Fibroblast of lung (primary cell): ENCODE measurements around the gene NEO1. TPM values are rescaled to one million over a fixed set of nuclear protein-coding genes. Genes with fewer than 3 reads are reported as not detected.

Source experiments
- DNase-seq, 2 donors: peaks; one replicate each; pipeline versions ENCODE4 v3.0.0 to v3.0.0-alpha.2; 2010; ENCODE audit warnings: low read depth in 2 of 2
- H2AFZ ChIP-seq: 2 replicates; pipeline ENCODE4 v1.5.1; 2012; ENCODE audit warnings: low read length, control low read depth, inconsistent platforms
- H3K27ac ChIP-seq: 2 replicates; pipeline ENCODE4 v1.5.1; 2011; ENCODE audit warnings: low read length, control low read depth; ENCODE audit not compliant: insufficient read depth
- H3K27me3 ChIP-seq: 2 replicates; pipeline ENCODE4 v1.5.1; 2011; ENCODE audit warnings: mild to moderate bottlenecking, low read length; ENCODE audit not compliant: control insufficient read depth, insufficient read depth
- H3K36me3 ChIP-seq: 2 replicates; pipeline ENCODE4 v1.5.1; 2011; ENCODE audit warnings: low read length; ENCODE audit not compliant: control insufficient read depth, insufficient read depth
- H3K4me1 ChIP-seq: 2 replicates; pipeline ENCODE4 v1.5.1; 2011; ENCODE audit warnings: low read length; ENCODE audit not compliant: control insufficient read depth, insufficient read depth; ENCODE audit errors: extremely low read depth
- H3K4me2 ChIP-seq: 2 replicates; pipeline ENCODE4 v1.5.1; 2011; ENCODE audit warnings: low read length, control low read depth; ENCODE audit not compliant: insufficient read depth; ENCODE audit errors: extremely low read depth
- H3K4me3 ChIP-seq, 4 experiments: fragments of 200-600 bp in 1 of 4; sonication (generic) in 1 of 4; replicated peaks in 1 of 4; 2 replicates each; pipeline ENCODE4 v1.5.1; 2011 to 2016; ENCODE audit warnings: low read length in 4 of 4, low read depth in 3 of 4, mild to moderate bottlenecking in 3 of 4, control low read depth in 2 of 4, inconsistent platforms in 1 of 4, mixed read lengths in 1 of 4; ENCODE audit not compliant: insufficient read depth in 1 of 4; ENCODE audit errors: control extremely low read depth in 1 of 4
- H3K79me2 ChIP-seq: 2 replicates; pipeline ENCODE4 v1.5.1; 2012; ENCODE audit warnings: mild to moderate bottlenecking, low read length, inconsistent platforms; ENCODE audit not compliant: control insufficient read depth, insufficient read depth
- H3K9ac ChIP-seq: 2 replicates; pipeline ENCODE4 v1.5.1; 2011; ENCODE audit warnings: mild to moderate bottlenecking, low read length, control low read depth; ENCODE audit not compliant: insufficient read depth
- H3K9me3 ChIP-seq: 2 replicates; pipeline ENCODE4 v1.5.1; 2012; ENCODE audit warnings: low read depth, low read length; ENCODE audit not compliant: control insufficient read depth, insufficient read depth
- H4K20me1 ChIP-seq: 2 replicates; pipeline ENCODE4 v1.5.1; 2011; ENCODE audit warnings: low read length; ENCODE audit not compliant: control insufficient read depth, insufficient read depth; ENCODE audit errors: extremely low read depth
- CTCF ChIP-seq, 2 donors: IDR thresholded peaks in 1 of 2; conservative IDR thresholded peaks in 1 of 2; 1 replicate in 1 of 2; 2 replicates in 1 of 2; pipeline ENCODE4 v1.5.1; 2011 to 2012; ENCODE audit warnings: low read length in 2 of 2, control low read depth in 1 of 2, inconsistent platforms in 1 of 2, low read depth in 1 of 2, mild to moderate bottlenecking in 1 of 2
- EZH2 ChIP-seq: IDR thresholded peaks from 2 replicates; pipeline ENCODE4 v1.5.1; 2012; ENCODE audit warnings: low read length, control low read depth, mild to moderate bottlenecking; ENCODE audit errors: missing control alignments
- polyA plus RNA-seq, 2 donors: library from polyadenylated mRNA; depleted of rRNA in 1 of 2; stranded (reverse) in 1 of 2; unstranded in 1 of 2; fragments of >200 nt; gene quantifications; 2 replicates each; pipeline ENCODE4 v1.2.1, GENCODE V29; 2011 to 2012; ENCODE audit warnings: missing spikeins in 1 of 2
- total RNA-seq: library from RNA; depleted of rRNA; stranded (reverse); fragments of >200 nt; gene quantifications from 2 replicates; pipeline ENCODE4 v1.2.1, GENCODE V29; 2014

NEO1 gene
- total and polyA plus RNA-seq, 2 donors (not counting 1 experiment from before 2014, with no cell fraction given) = 6.2 to 19.3 TPM

GRCh38 chr15:73048624-73049295, 3.5 kb upstream of the NEO1 start:
- no peaks in the 10 kb centered on the region for H3K36me3 ChIP-seq
- H3K9me3 ChIP-seq = no peaks in the 10 kb centered on the region
- H4K20me1 ChIP-seq = no peaks in the 10 kb centered on the region
- no peak for TF ChIP-seq EZH2
- no peak for TF ChIP-seq CTCF (conservative IDR thresholded peaks at IDR 0.05 in 1 of 2, IDR thresholded peaks at IDR 0.05 in 1 of 2; ENCODE audit: low read depth in 1 of 2, low read length in 2 of 2)
- no peak for DNase-seq
- H3K27ac ChIP-seq = no peak overlapping the region
- H3K4me3 ChIP-seq = no peak overlapping the region
- H3K27me3 ChIP-seq = no peaks in the 10 kb centered on the region
- no peak overlapping the region for H2AFZ ChIP-seq
- H3K4me2 ChIP-seq = no peak overlapping the region
- H3K9ac ChIP-seq = no peak overlapping the region
- H3K4me1 ChIP-seq = no peaks in the 10 kb centered on the region
- no peaks in the 10 kb centered on the region for H3K79me2 ChIP-seq

- no peak for DNase-seq
- Histone ChIP-seq H3K27ac (no peak overlapping the region), H3K9me3 (no peaks in the 10 kb centered on the region), H3K9ac (no peak overlapping the region), H3K4me1 (no peaks in the 10 kb centered on the region), H3K4me2 (no peak overlapping the region), H3K27me3 (no peaks in the 10 kb centered on the region), H3K4me3 (no peak overlapping the region), H4K20me1 (no peaks in the 10 kb centered on the region), H2AFZ (no peak overlapping the region), H3K36me3 (no peaks in the 10 kb centered on the region), H3K79me2 (no peaks in the 10 kb centered on the region)
- no peak for TF ChIP-seq EZH2
- TF ChIP-seq CTCF (conservative IDR thresholded peaks at IDR 0.05 in 1 of 2, IDR thresholded peaks at IDR 0.05 in 1 of 2; ENCODE audit: low read depth in 1 of 2, low read length in 2 of 2) = no peak
Measured at GRCh38 chr15:73049564-73050215, 2.6 kb upstream of the NEO1 start.

- no peaks in the 10 kb centered on the region for H4K20me1 ChIP-seq
- H3K4me3 ChIP-seq = peak overlapping the region; percentile 65 to 78 (median 72)
- no peak overlapping the region for H3K27ac ChIP-seq
- no peak overlapping the region for H2AFZ ChIP-seq
- H3K79me2 ChIP-seq = no peaks in the 10 kb centered on the region
- no peaks in the 10 kb centered on the region for H3K27me3 ChIP-seq
- no peaks in the 10 kb centered on the region for H3K36me3 ChIP-seq
- DNase-seq = no peak
- H3K4me2 ChIP-seq = peak overlapping the region; percentile 49
- no peaks in the 10 kb centered on the region for H3K9me3 ChIP-seq
- TF ChIP-seq CTCF (conservative IDR thresholded peaks at IDR 0.05 in 1 of 2, IDR thresholded peaks at IDR 0.05 in 1 of 2; ENCODE audit: low read depth in 1 of 2, low read length in 2 of 2) = no peak
- no peak for TF ChIP-seq EZH2
- no peak overlapping the region for H3K9ac ChIP-seq
- H3K4me1 ChIP-seq = no peaks in the 10 kb centered on the region
Measured at GRCh38 chr15:73050561-73051295, 1.5 kb upstream of the NEO1 start.
